Measurements from ENCODE around the gene MFSD2B. TPM values are rescaled to one million over a fixed set of nuclear protein-coding genes. Genes with fewer than 3 reads are reported as not detected.
"Not testable (repeated sequence)": the region's sequence is repeated elsewhere in the genome, so short reads cannot be mapped to it uniquely, and the experiment has no call there.

MFSD2B gene
- total RNA-seq, 2 experiments from 2014 or later = 0.09 to 1.0 TPM

DNA sequence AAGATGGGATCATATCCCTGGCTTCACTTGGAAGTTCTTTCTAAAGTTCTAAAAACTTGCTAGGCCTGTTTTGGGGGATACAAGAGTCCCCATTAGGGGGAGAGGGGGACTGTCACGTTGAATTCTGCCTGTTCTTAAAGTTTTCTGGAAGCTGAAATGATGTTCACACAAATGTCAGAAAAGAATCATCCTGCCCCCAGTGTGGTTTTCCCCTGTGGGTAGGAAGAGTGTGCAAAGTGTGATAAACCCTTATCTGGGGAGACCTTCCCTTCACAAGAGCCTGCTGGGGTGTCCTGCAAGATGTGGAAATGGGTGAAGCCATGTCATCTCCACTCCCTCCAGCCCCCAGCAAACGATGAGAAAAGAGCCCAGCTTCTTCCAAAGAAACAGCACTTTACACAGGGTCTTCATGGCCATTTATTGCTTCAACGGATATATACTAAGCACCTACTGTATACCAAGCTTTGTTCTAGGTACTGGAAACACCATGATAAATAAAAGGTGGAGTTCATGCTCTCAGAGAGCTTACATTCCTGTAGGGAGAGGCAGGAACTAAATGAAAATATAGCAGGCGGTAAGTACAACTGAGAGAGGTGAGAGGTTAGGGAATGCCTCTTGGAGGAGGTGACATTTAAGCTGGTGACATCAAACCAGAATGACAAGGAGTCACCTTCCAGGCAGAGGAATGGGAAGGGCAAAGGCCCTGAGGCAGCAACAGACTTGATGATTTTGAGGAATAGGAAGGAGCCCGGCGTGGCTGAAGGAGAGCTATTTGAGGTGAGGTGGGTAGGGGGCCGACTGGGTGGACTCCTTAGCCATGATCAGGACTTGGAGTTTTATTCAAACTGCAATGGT, 1.6 kb downstream of the MFSD2B start:
- H3K9me2 ChIP-seq (ENCODE audit: insufficient read depth, low read length) = no peaks in the 10 kb centered on the region
- H4K20me1 ChIP-seq (ENCODE audit: insufficient read depth, low read length) = no peaks in the 10 kb centered on the region
- no peak overlapping the region for H3K4me2 ChIP-seq (ENCODE audit: low read length)
- no peak overlapping the region for H3K27ac ChIP-seq (ENCODE audit: low read depth, low read length, poor library complexity, severe bottlenecking)
- no peaks in the 10 kb centered on the region for H3K79me2 ChIP-seq (ENCODE audit: insufficient read depth, low read depth, low read length)
- ChIA-PET POLR2A (interaction anchor here (0.6 to 1.4 kb wide), 2 partner anchors 84 to 1125 kb away, joined by 3 to 4 read pairs; partner anchors contain the start of gene ATAD2B), CTCF (ENCODE audit: unreplicated experiment) (interaction anchor here (0.7 kb wide), 1 partner anchor 83 kb away, joined by 3 read pairs; no protein-coding TSS in a partner anchor)
- TF ChIP-seq CTCF (conservative IDR thresholded peaks at IDR 0.05; ENCODE audit: low read length) (no peak), EZH2phosphoT487 (IDR thresholded peaks at IDR 0.05; ENCODE audit: borderline replicate concordance, low read depth, low read length) (no peak)
- intact Hi-C loops (cut with micrococcal nuclease; ENCODE audit: unreplicated experiment) = no loop called here
- H3K9me3 ChIP-seq (ENCODE audit: low read length) = no peaks in the 10 kb centered on the region
- no TSS peak for BruUV-seq (replicated peaks)
- H3K36me3 ChIP-seq (ENCODE audit: insufficient read depth, low read length) = no peaks in the 10 kb centered on the region
- H2AFZ ChIP-seq (ENCODE audit: low read length) = no peak overlapping the region
- DNase-seq (ENCODE audit: low spot score) = no peak
- no peak overlapping the region for H3K4me3 ChIP-seq (ENCODE audit: low read depth, low read length, poor library complexity, severe bottlenecking)
- no peaks in the 10 kb centered on the region for H3K4me1 ChIP-seq (ENCODE audit: insufficient read depth, low read length, poor library complexity, severe bottlenecking)

DNA sequence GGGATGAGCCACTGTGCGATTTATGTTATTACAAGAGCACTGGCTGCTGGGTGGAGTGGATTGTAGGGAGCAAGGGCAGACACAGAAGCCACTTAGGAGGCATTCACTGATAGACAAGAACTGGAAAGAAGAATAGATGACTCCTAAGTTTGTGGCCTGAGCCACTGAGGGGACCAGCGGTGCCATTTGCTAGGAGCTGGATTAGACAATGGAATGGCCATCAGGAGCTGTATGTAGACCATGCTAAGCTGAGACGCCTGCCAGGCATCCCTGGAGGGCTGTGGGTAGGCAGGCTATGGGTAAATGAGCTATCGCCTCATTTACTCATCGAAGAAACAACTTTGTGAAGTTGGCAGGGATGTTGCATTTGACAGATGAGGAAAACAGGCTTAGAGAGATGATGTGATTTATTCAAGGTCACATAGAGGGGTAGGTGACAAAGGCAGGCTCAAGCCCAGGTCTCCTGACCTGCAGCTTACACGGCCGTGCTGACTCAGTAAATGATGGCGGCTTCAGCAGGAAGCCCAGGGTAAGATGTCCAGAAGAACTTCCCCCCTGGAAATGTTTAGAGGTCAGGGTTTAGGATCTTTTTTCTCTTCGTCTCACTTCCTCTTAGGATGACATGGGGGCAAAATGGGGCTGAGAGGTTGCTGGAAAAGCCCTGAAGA, 2.8 kb downstream of the MFSD2B start:
- ChIA-PET CTCF (ENCODE audit: unreplicated experiment) (interaction anchor here (0.6 kb wide), 1 partner anchor 47 kb away, joined by 3 read pairs; no protein-coding TSS in a partner anchor), POLR2A (interaction anchor here (0.7 to 1.4 kb wide), 2 partner anchors 35 to 85 kb away, joined by 3 to 4 read pairs; partner anchors contain the start of genes ATAD2B and WDCP)
- no peak for DNase-seq (ENCODE audit: low spot score)
- Histone ChIP-seq H3K4me1 (ENCODE audit: insufficient read depth, low read length, poor library complexity, severe bottlenecking) (no peaks in the 10 kb centered on the region), H3K9me3 (ENCODE audit: low read length) (no peaks in the 10 kb centered on the region), H3K36me3 (ENCODE audit: insufficient read depth, low read length) (no peaks in the 10 kb centered on the region), H3K9me2 (ENCODE audit: insufficient read depth, low read length) (no peaks in the 10 kb centered on the region), H3K4me2 (ENCODE audit: low read length) (no peak overlapping the region), H3K4me3 (ENCODE audit: low read depth, low read length, poor library complexity, severe bottlenecking) (no peak overlapping the region), H2AFZ (ENCODE audit: low read length) (no peak overlapping the region), H4K20me1 (ENCODE audit: insufficient read depth, low read length) (no peaks in the 10 kb centered on the region), H3K27ac (ENCODE audit: low read depth, low read length, poor library complexity, severe bottlenecking) (no peak overlapping the region), H3K79me2 (ENCODE audit: insufficient read depth, low read depth, low read length) (no peaks in the 10 kb centered on the region)
- no TSS peak for BruUV-seq (replicated peaks)
- TF ChIP-seq CTCF (conservative IDR thresholded peaks at IDR 0.05; ENCODE audit: low read length) = no peak
- no peak for TF ChIP-seq EZH2phosphoT487 (IDR thresholded peaks at IDR 0.05; ENCODE audit: borderline replicate concordance, low read depth, low read length)
- intact Hi-C loops (cut with micrococcal nuclease; ENCODE audit: unreplicated experiment) = no loop called here

DNA sequence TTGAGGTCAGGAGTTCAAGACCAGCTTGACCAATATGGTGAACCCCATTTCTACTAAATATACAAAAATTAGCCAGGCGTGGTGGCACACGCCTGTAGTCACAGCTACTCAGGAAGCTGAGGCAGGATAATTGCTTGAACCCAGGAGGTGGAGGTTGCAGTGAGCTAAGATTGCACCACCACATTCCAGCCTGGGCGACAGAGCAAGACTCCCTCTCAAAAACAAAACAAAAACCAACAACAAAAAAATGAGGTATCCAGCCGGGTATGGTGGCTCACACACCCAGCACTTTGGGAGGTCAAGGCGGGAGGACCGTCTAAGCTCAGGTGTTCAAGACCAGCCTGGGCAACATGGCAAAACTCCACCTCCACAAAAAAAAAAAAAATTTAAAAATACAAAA, 5.0 kb downstream of the MFSD2B start:
- DNase-seq (ENCODE audit: low spot score); H3K27ac ChIP-seq (ENCODE audit: low read depth, low read length, poor library complexity, severe bottlenecking); H3K4me2 ChIP-seq (ENCODE audit: low read length); BruUV-seq (replicated peaks); H3K4me3 ChIP-seq (ENCODE audit: low read depth, low read length, poor library complexity, severe bottlenecking); H4K20me1 ChIP-seq (ENCODE audit: insufficient read depth, low read length); CTCF ChIA-PET (ENCODE audit: unreplicated experiment); H2AFZ ChIP-seq (ENCODE audit: low read length); H3K4me1 ChIP-seq (ENCODE audit: insufficient read depth, low read length, poor library complexity, severe bottlenecking); H3K79me2 ChIP-seq (ENCODE audit: insufficient read depth, low read depth, low read length); H3K9me2 ChIP-seq (ENCODE audit: insufficient read depth, low read length); POLR2A ChIA-PET; intact Hi-C loops (cut with micrococcal nuclease; ENCODE audit: unreplicated experiment); H3K9me3 ChIP-seq (ENCODE audit: low read length); H3K36me3 ChIP-seq (ENCODE audit: insufficient read depth, low read length): not testable (repeated sequence)
